Measurements from ENCODE around the gene CAPN2.

DNA sequence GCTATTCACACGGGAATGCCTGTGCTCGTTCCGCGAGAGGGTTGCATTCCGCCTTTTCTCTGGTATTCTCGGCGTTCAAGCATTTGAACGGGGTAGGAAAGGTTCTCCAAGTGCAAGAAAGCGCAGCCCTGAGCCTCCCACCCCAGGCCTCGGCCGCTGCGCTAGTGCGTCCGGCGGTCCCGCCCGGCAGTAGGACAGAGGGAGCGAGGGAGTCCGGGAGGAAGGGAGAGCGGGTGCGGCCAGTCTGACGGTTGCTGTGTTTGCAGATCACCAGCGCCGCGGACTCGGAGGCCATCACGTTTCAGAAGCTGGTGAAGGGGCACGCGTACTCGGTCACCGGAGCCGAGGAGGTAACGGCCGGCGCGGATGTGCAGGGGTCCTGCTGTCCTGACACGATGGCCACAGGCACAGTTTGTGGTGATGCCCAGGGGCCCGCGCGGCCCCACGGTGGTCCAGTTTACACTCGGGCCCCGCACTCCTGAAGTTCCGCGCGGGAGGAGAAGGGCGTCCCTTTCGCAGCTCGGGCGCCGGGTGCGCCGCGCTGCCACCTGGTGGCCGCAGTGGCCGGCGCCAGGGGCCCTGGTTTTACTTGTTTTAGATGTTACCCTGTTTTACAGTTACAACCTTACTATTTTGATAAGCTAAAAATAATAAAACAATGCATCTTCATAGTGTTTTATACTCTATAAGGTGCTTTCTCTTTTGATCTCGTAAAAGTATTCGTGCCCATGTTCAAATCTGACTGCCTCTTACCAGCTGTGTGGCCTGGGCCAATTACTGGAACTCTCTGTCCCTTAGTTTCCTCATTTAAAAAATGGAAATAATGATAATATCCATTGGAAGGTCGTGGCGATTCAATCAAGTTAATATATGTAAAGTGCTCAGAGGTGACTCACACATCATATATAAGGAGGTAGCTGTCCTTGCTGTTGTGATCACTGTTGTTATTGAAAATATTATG is 36.7 kb downstream of the CAPN2 start:
- peak; percentile 98 for TF ChIP-seq CTCF (IDR thresholded peaks at IDR 0.05)
- no peak for TF ChIP-seq EZH2 (IDR thresholded peaks at IDR 0.05; ENCODE audit: borderline replicate concordance, insufficient read depth, low read depth, low read length, poor library complexity, severe bottlenecking)
